ENCODE measurements around the gene LAMTOR2.

Gene LAMTOR2

GRCh38 chr1:156054500-156055280 lies at the start of gene LAMTOR2:
LAMTOR2 (plus strand) TSS chr1:156054782; CDS start chr1:156054890, 108 bp downstream.
- no peaks in the 10 kb centered on the region for H3K27me3 ChIP-seq (ENCODE audit: control insufficient read depth, insufficient read depth, low read length)
- H3K4me1 ChIP-seq (ENCODE audit: control insufficient read depth, insufficient read depth, low read length), result peaks cover 2% of the 10 kb centered on the region
- no peaks in the 10 kb centered on the region for H3K36me3 ChIP-seq (ENCODE audit: control insufficient read depth, insufficient read depth, low read length)
- H3K4me3 ChIP-seq (ENCODE audit: low read length), result peak within 1 kb of the TSS; percentile 93
- peak within 1 kb of the TSS; percentile 77 for H3K27ac ChIP-seq (ENCODE audit: low read depth, low read length)
- peak within 1 kb of the TSS; percentile 54 for H3K9ac ChIP-seq (ENCODE audit: low read length)

- Histone ChIP-seq H3K27ac (ENCODE audit: low read depth, low read length) (no peak overlapping the region), H3K9ac (ENCODE audit: low read length) (no peak overlapping the region)
Observed at GRCh38 chr1:156004843-156005584, 49.6 kb upstream of the LAMTOR2 start.

GRCh38 chr1:156006666-156007376 lies 47.8 kb upstream of the LAMTOR2 start:
- no peaks in the 10 kb centered on the region for H3K4me1 ChIP-seq (ENCODE audit: control insufficient read depth, insufficient read depth, low read length)
- no peak overlapping the region for H3K27ac ChIP-seq (ENCODE audit: low read depth, low read length)
- no peak overlapping the region for H3K4me3 ChIP-seq (ENCODE audit: low read length)
- H3K9ac ChIP-seq (ENCODE audit: low read length), result no peak overlapping the region
- H3K36me3 ChIP-seq (ENCODE audit: control insufficient read depth, insufficient read depth, low read length), result peaks cover 23% of the 10 kb centered on the region
- no peaks in the 10 kb centered on the region for H3K27me3 ChIP-seq (ENCODE audit: control insufficient read depth, insufficient read depth, low read length)

More at GRCh38 chr1:156004843-156005584, 49.6 kb upstream of the LAMTOR2 start:
- Histone ChIP-seq H3K36me3 (ENCODE audit: control insufficient read depth, insufficient read depth, low read length) (peaks cover 10% of the 10 kb centered on the region), H3K4me3 (ENCODE audit: low read length) (no peak overlapping the region), H3K27me3 (ENCODE audit: control insufficient read depth, insufficient read depth, low read length) (no peaks in the 10 kb centered on the region), H3K4me1 (ENCODE audit: control insufficient read depth, insufficient read depth, low read length) (no peaks in the 10 kb centered on the region)

- Histone ChIP-seq H3K27me3 (ENCODE audit: control insufficient read depth, insufficient read depth, low read length) (no peaks in the 10 kb centered on the region), H3K9ac (ENCODE audit: low read length) (no peak overlapping the region), H3K27ac (ENCODE audit: low read depth, low read length) (no peak overlapping the region), H3K36me3 (ENCODE audit: control insufficient read depth, insufficient read depth, low read length) (peaks cover 39% of the 10 kb centered on the region), H3K4me3 (ENCODE audit: low read length) (no peak overlapping the region), H3K4me1 (ENCODE audit: control insufficient read depth, insufficient read depth, low read length) (no peaks in the 10 kb centered on the region)
Observed at GRCh38 chr1:156009404-156009803, 45.2 kb upstream of the LAMTOR2 start.

- Histone ChIP-seq H3K4me1 (ENCODE audit: control insufficient read depth, insufficient read depth, low read length) (no peaks in the 10 kb centered on the region), H3K27me3 (ENCODE audit: control insufficient read depth, insufficient read depth, low read length) (no peaks in the 10 kb centered on the region), H3K27ac (ENCODE audit: low read depth, low read length) (no peak overlapping the region), H3K9ac (ENCODE audit: low read length) (no peak overlapping the region), H3K36me3 (ENCODE audit: control insufficient read depth, insufficient read depth, low read length) (peaks cover 45% of the 10 kb centered on the region), H3K4me3 (ENCODE audit: low read length) (no peak overlapping the region)
Observed at GRCh38 chr1:156012051-156012817, 42.3 kb upstream of the LAMTOR2 start.

GRCh38 chr1:156014829-156015228 lies 39.8 kb upstream of the LAMTOR2 start:
- no peak overlapping the region for H3K9ac ChIP-seq (ENCODE audit: low read length)
- H3K27me3 ChIP-seq (ENCODE audit: control insufficient read depth, insufficient read depth, low read length), result no peaks in the 10 kb centered on the region
- no peak overlapping the region for H3K27ac ChIP-seq (ENCODE audit: low read depth, low read length)
- H3K36me3 ChIP-seq (ENCODE audit: control insufficient read depth, insufficient read depth, low read length), result peaks cover 36% of the 10 kb centered on the region
- H3K4me3 ChIP-seq (ENCODE audit: low read length), result no peak overlapping the region
- H3K4me1 ChIP-seq (ENCODE audit: control insufficient read depth, insufficient read depth, low read length), result peaks cover 2% of the 10 kb centered on the region

GRCh38 chr1:156019946-156020292 lies 34.7 kb upstream of the LAMTOR2 start:
- H3K4me1 ChIP-seq (ENCODE audit: control insufficient read depth, insufficient read depth, low read length), result peaks cover 5% of the 10 kb centered on the region
- peaks cover 5% of the 10 kb centered on the region for H3K36me3 ChIP-seq (ENCODE audit: control insufficient read depth, insufficient read depth, low read length)
- H3K27ac ChIP-seq (ENCODE audit: low read depth, low read length), result no peak overlapping the region
- H3K4me3 ChIP-seq (ENCODE audit: low read length), result peak overlapping the region; percentile 90
- peak overlapping the region; percentile 72 for H3K9ac ChIP-seq (ENCODE audit: low read length)
- no peaks in the 10 kb centered on the region for H3K27me3 ChIP-seq (ENCODE audit: control insufficient read depth, insufficient read depth, low read length)

GRCh38 chr1:156020293-156021092 lies 34.1 kb upstream of the LAMTOR2 start, which contains the start of gene SSR2:
SSR2 (minus strand) TSS chr1:156020951; CDS start chr1:156020167, 784 bp downstream.
- Histone ChIP-seq H3K27ac (ENCODE audit: low read depth, low read length) (peak within 1 kb of the TSS; percentile 64), H3K9ac (ENCODE audit: low read length) (peak within 1 kb of the TSS; percentile 72), H3K27me3 (ENCODE audit: control insufficient read depth, insufficient read depth, low read length) (no peaks in the 10 kb centered on the region), H3K36me3 (ENCODE audit: control insufficient read depth, insufficient read depth, low read length) (peaks cover 3% of the 10 kb centered on the region), H3K4me3 (ENCODE audit: low read length) (peak within 1 kb of the TSS; percentile 90), H3K4me1 (ENCODE audit: control insufficient read depth, insufficient read depth, low read length) (peaks cover 5% of the 10 kb centered on the region)

- H3K4me1 ChIP-seq (ENCODE audit: control insufficient read depth, insufficient read depth, low read length), result peaks cover 5% of the 10 kb centered on the region
- peaks cover 3% of the 10 kb centered on the region for H3K36me3 ChIP-seq (ENCODE audit: control insufficient read depth, insufficient read depth, low read length)
- peak overlapping the region; percentile 32 for H3K9ac ChIP-seq (ENCODE audit: low read length)
- peak overlapping the region; percentile 90 for H3K4me3 ChIP-seq (ENCODE audit: low read length)
- H3K27ac ChIP-seq (ENCODE audit: low read depth, low read length), result peak overlapping the region; percentile 53
- H3K27me3 ChIP-seq (ENCODE audit: control insufficient read depth, insufficient read depth, low read length), result no peaks in the 10 kb centered on the region
Observed at GRCh38 chr1:156021093-156021428, 33.5 kb upstream of the LAMTOR2 start.

GRCh38 chr1:156021954-156022353 lies 32.6 kb upstream of the LAMTOR2 start:
- no peak overlapping the region for H3K9ac ChIP-seq (ENCODE audit: low read length)
- H3K4me1 ChIP-seq (ENCODE audit: control insufficient read depth, insufficient read depth, low read length), result peaks cover 5% of the 10 kb centered on the region
- H3K27ac ChIP-seq (ENCODE audit: low read depth, low read length), result no peak overlapping the region
- no peaks in the 10 kb centered on the region for H3K36me3 ChIP-seq (ENCODE audit: control insufficient read depth, insufficient read depth, low read length)
- no peaks in the 10 kb centered on the region for H3K27me3 ChIP-seq (ENCODE audit: control insufficient read depth, insufficient read depth, low read length)
- no peak overlapping the region for H3K4me3 ChIP-seq (ENCODE audit: low read length)

- Histone ChIP-seq H3K27ac (ENCODE audit: low read depth, low read length) (no peak overlapping the region), H3K4me3 (ENCODE audit: low read length) (no peak overlapping the region), H3K27me3 (ENCODE audit: control insufficient read depth, insufficient read depth, low read length) (no peaks in the 10 kb centered on the region), H3K4me1 (ENCODE audit: control insufficient read depth, insufficient read depth, low read length) (peaks cover 3% of the 10 kb centered on the region), H3K36me3 (ENCODE audit: control insufficient read depth, insufficient read depth, low read length) (no peaks in the 10 kb centered on the region), H3K9ac (ENCODE audit: low read length) (no peak overlapping the region)
Observed at GRCh38 chr1:156024801-156025200, 29.8 kb upstream of the LAMTOR2 start.

Data from rectal smooth muscle tissue (tissue), 1 donor.